Measurements from ENCODE around the gene COMMD10.

DNA sequence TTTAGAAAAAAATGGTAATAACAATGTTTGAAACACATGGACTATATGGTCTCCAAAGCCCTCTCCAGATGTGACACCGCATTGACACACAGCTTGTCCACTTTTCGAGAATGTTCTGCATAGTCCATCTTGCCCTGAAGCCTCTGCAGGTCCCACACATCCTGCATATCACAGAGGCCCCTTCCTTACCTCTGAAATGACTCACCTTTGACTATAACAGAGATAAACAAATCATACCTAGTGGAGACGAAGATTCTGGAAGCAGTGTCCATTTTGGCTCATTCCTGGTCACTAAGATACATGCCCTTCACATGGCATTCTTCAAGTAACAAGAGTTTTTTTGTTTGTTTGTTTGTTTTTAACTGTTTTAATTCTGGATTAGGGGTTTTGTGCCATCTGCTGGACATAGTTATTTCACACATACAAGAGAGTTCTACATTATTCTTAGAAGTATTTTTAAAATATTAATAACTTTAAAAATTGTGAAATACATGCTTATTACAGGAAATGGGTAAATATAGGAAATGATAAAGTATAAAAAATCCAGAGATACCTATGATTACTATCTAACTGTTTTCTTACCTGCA lies 47.5 kb upstream of the COMMD10 start:
- TF ChIP-seq TAF1 (IDR thresholded peaks at IDR 0.05; ENCODE audit: borderline replicate concordance, insufficient read depth, low read length): no peak
- no peak for TF ChIP-seq POLR2AphosphoS5 (IDR thresholded peaks at IDR 0.05; ENCODE audit: low read depth, low read length)
- TF ChIP-seq, protein P1, sequence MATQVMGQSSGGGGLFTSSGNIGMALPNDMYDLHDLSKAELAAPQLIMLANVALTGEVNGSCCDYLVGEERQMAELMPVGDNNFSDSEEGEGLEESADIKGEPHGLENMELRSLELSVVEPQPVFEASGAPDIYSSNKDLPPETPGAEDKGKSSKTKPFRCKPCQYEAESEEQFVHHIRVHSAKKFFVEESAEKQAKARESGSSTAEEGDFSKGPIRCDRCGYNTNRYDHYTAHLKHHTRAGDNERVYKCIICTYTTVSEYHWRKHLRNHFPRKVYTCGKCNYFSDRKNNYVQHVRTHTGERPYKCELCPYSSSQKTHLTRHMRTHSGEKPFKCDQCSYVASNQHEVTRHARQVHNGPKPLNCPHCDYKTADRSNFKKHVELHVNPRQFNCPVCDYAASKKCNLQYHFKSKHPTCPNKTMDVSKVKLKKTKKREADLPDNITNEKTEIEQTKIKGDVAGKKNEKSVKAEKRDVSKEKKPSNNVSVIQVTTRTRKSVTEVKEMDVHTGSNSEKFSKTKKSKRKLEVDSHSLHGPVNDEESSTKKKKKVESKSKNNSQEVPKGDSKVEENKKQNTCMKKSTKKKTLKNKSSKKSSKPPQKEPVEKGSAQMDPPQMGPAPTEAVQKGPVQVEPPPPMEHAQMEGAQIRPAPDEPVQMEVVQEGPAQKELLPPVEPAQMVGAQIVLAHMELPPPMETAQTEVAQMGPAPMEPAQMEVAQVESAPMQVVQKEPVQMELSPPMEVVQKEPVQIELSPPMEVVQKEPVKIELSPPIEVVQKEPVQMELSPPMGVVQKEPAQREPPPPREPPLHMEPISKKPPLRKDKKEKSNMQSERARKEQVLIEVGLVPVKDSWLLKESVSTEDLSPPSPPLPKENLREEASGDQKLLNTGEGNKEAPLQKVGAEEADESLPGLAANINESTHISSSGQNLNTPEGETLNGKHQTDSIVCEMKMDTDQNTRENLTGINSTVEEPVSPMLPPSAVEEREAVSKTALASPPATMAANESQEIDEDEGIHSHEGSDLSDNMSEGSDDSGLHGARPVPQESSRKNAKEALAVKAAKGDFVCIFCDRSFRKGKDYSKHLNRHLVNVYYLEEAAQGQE (IDR thresholded peaks at IDR 0.05; ENCODE audit: insufficient read depth in 1 of 2, low read depth in 2 of 2, low read length in 2 of 2): no peak
- no peak for TF ChIP-seq SIN3A (IDR thresholded peaks at IDR 0.05; ENCODE audit: borderline replicate concordance, insufficient read depth, low read length)
